NCI-H2107 treated with DMSO at 0.1 percent for 48 hours (cell line): ENCODE measurements around the gene PPP1R3E.
"Not testable (repeated sequence)": the region's sequence is repeated elsewhere in the genome, so short reads cannot be mapped to it uniquely, and the experiment has no call there.

ENCODE experiments used
- DNase-seq: peaks from one replicate; lab custom pipeline; 2025; ENCODE audit not compliant: unreplicated experiment; lab: John Stamatoyannopoulos, UW

The PPP1R3E gene

GRCh38 chr14:23302290-23303225 is at the start of gene PPP1R3E:
TSS of gene PPP1R3E (minus strand) at chr14:23302859. CDS start at chr14:23302576, 283 bp downstream.
- DNase-seq = peak; percentile 71

- no peak for DNase-seq
Observed at GRCh38 chr14:23351681-23352505, 49.2 kb upstream of the PPP1R3E start.

- no peak for DNase-seq
Observed at GRCh38 chr14:23349156-23349845, 46.6 kb upstream of the PPP1R3E start.

GRCh38 chr14:23348297-23348655 is 45.6 kb upstream of the PPP1R3E start:
- no peak for DNase-seq

- no peak for DNase-seq
Observed at GRCh38 chr14:23347406-23348296, 45.0 kb upstream of the PPP1R3E start.

GRCh38 chr14:23346693-23347405 is 44.2 kb upstream of the PPP1R3E start:
- DNase-seq = no peak

GRCh38 chr14:23345987-23346692 is 43.5 kb upstream of the PPP1R3E start:
- DNase-seq = no peak

GRCh38 chr14:23344481-23344880 is 41.8 kb upstream of the PPP1R3E start:
- no peak for DNase-seq

- no peak for DNase-seq
Observed at GRCh38 chr14:23339506-23340268, 37.0 kb upstream of the PPP1R3E start.

GRCh38 chr14:23335623-23336022 is 33.0 kb upstream of the PPP1R3E start:
- no peak for DNase-seq

GRCh38 chr14:23327947-23328744 is 25.5 kb upstream of the PPP1R3E start:
- peak; percentile 89 for DNase-seq

GRCh38 chr14:23326491-23327332 is 24.1 kb upstream of the PPP1R3E start:
- DNase-seq = no peak

GRCh38 chr14:23325746-23326145 is 23.1 kb upstream of the PPP1R3E start:
- DNase-seq = not testable (repeated sequence)

GRCh38 chr14:23324993-23325392 is 22.3 kb upstream of the PPP1R3E start:
- no peak for DNase-seq

GRCh38 chr14:23324455-23324846 is 21.8 kb upstream of the PPP1R3E start:
- no peak for DNase-seq

GRCh38 chr14:23323838-23324454 is 21.3 kb upstream of the PPP1R3E start:
- no peak for DNase-seq
